C1 segment of cervical spinal cord (tissue), 14 donors: Measurements from ENCODE around the gene CD34.

Source experiments
- DNase-seq, 14 donors: peaks; one replicate each; lab custom pipeline; 2025; lab: John Stamatoyannopoulos, UW

Gene CD34

GRCh38 chr1:207854001-207854400, 56.9 kb downstream of the CD34 start:
- DNase-seq = no peak

- DNase-seq = no peak
Measured at GRCh38 chr1:207853372-207853757, 57.6 kb downstream of the CD34 start.

GRCh38 chr1:207852576-207853371, 58.2 kb downstream of the CD34 start:
- DNase-seq = no peak

GRCh38 chr1:207851696-207852095, 59.2 kb downstream of the CD34 start:
- DNase-seq = no peak

GRCh38 chr1:207850621-207851407, 60.1 kb downstream of the CD34 start:
- no peak for DNase-seq

GRCh38 chr1:207849646-207850045, 61.3 kb downstream of the CD34 start:
- DNase-seq = no peak

- DNase-seq = no peak
Measured at GRCh38 chr1:207849016-207849415, 61.9 kb downstream of the CD34 start.

- DNase-seq = no peak
Measured at GRCh38 chr1:207848234-207848633, 62.7 kb downstream of the CD34 start.

- no peak for DNase-seq
Measured at GRCh38 chr1:207847116-207847515, 63.8 kb downstream of the CD34 start.

GRCh38 chr1:207845109-207845508, 65.8 kb downstream of the CD34 start:
- peak in 8 of 14 donors; percentile 26 to 74 (median 44) for DNase-seq

GRCh38 chr1:207844371-207844770, 66.6 kb downstream of the CD34 start:
- no peak for DNase-seq

GRCh38 chr1:207842506-207842905, 68.4 kb downstream of the CD34 start:
- DNase-seq = no peak

GRCh38 chr1:207841901-207842300, 69.0 kb downstream of the CD34 start:
- no peak for DNase-seq

GRCh38 chr1:207841293-207841692, 69.6 kb downstream of the CD34 start:
- DNase-seq = no peak

GRCh38 chr1:207840380-207840779, 70.5 kb downstream of the CD34 start:
- DNase-seq = no peak

- no peak for DNase-seq
Measured at GRCh38 chr1:207839083-207839413, 71.9 kb downstream of the CD34 start.

- DNase-seq = peak in 4 of 14 donors; percentile 21 to 39 (median 38)
Measured at GRCh38 chr1:207838156-207839082, 72.5 kb downstream of the CD34 start.

GRCh38 chr1:207837673-207838072, 73.3 kb downstream of the CD34 start:
- no peak for DNase-seq

GRCh38 chr1:207836591-207837347, 74.2 kb downstream of the CD34 start:
- no peak for DNase-seq

GRCh38 chr1:207835958-207836357, 75.0 kb downstream of the CD34 start:
- no peak for DNase-seq

GRCh38 chr1:207833956-207834660, 76.8 kb downstream of the CD34 start:
- DNase-seq = no peak
